GM12874 (cell line): Measurements from ENCODE around the gene SARDH.

Experiments
- CTCF ChIP-seq: IDR thresholded peaks from 2 replicates; pipeline ENCODE4 v1.5.1; 2011; ENCODE audit warnings: low read depth, mild to moderate bottlenecking, control low read depth, low read length, moderate library complexity; ENCODE audit not compliant: insufficient read depth

The SARDH gene

GRCh38 chr9:133614678-133615077 is 123.5 kb downstream of the SARDH start:
- TF ChIP-seq CTCF: no peak

- no peak for TF ChIP-seq CTCF
Measured at GRCh38 chr9:133614056-133614455, 124.1 kb downstream of the SARDH start.
